ENCODE results near the gene DYRK1A.

Gene DYRK1A

GRCh38 chr21:37511848-37512247 lies 145.3 kb downstream of the DYRK1A start:
- H3K9me3 Mint-ChIP-seq = no peaks in the 10 kb centered on the region
- H3K36me3 Mint-ChIP-seq (ENCODE audit: low read depth) = peaks cover 40% of the 10 kb centered on the region
- H3K4me1 Mint-ChIP-seq = no peaks in the 10 kb centered on the region
- TF ChIP-seq CTCF (IDR thresholded peaks at IDR 0.05; ENCODE audit: unreplicated experiment in 3 of 3) = no peak
- H3K27ac Mint-ChIP-seq = no peak overlapping the region
- H3K27me3 Mint-ChIP-seq (ENCODE audit: low read depth) = no peaks in the 10 kb centered on the region
- H3K4me3 Mint-ChIP-seq = no peak overlapping the region

DNA sequence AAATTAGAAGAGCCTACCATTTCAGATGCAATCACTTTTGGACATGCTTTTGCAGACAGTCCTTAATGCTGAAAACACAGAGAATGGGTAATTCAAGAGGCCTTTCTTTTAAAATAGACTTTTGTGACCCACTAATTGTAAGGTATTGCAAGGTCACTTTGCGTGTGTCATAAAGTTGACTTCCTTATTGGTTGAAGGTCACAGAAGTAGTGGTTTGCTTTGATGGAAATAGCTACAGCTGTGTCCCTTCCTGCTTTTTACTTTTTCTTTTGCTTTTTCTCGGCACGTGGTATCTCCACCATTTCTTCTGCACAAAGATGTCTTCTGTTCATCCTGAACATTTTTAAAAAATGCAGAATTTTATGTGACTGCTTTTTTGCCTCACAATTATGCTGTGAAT lies 146.8 kb downstream of the DYRK1A start:
- no peak overlapping the region for H3K4me3 Mint-ChIP-seq
- no peaks in the 10 kb centered on the region for H3K9me3 Mint-ChIP-seq
- no peaks in the 10 kb centered on the region for H3K27me3 Mint-ChIP-seq (ENCODE audit: low read depth)
- H3K4me1 Mint-ChIP-seq = peaks cover 4% of the 10 kb centered on the region
- H3K36me3 Mint-ChIP-seq (ENCODE audit: low read depth) = peaks cover 55% of the 10 kb centered on the region
- no peak for TF ChIP-seq CTCF (IDR thresholded peaks at IDR 0.05; ENCODE audit: unreplicated experiment in 3 of 3)
- H3K27ac Mint-ChIP-seq = no peak overlapping the region

- H3K9me3 Mint-ChIP-seq = no peaks in the 10 kb centered on the region
- TF ChIP-seq CTCF (IDR thresholded peaks at IDR 0.05; ENCODE audit: unreplicated experiment in 3 of 3) = no peak
- H3K36me3 Mint-ChIP-seq (ENCODE audit: low read depth) = peaks cover 59% of the 10 kb centered on the region
- H3K27me3 Mint-ChIP-seq (ENCODE audit: low read depth) = no peaks in the 10 kb centered on the region
- no peak overlapping the region for H3K27ac Mint-ChIP-seq
- no peak overlapping the region for H3K4me3 Mint-ChIP-seq
- peaks cover 7% of the 10 kb centered on the region for H3K4me1 Mint-ChIP-seq
Measured at GRCh38 chr21:37514038-37514667, 147.6 kb downstream of the DYRK1A start.

DNA sequence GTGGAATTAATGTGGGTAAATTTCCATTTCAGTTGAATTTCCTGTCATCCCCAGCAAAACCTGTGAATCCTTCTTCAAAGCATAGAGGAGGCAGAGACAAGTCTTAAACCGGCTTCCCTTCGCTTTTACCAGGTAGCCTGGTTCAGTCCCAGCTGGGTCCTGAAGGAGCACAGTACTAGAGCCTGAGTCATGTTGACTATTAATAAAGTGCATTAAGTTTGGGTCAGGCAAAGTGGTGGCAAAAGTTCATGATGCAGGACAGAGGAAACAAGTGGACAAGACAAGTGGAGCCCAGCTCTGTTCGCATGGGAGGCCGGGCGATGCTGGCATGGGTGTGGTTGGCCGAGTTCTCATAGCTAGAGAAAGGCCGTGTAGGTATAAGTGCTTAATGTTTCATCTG lies 150.4 kb downstream of the DYRK1A start:
- H3K36me3 Mint-ChIP-seq (ENCODE audit: low read depth) = peaks cover 61% of the 10 kb centered on the region

GRCh38 chr21:37520801-37521200 lies 154.2 kb downstream of the DYRK1A start:
- Mint-ChIP-seq H3K4me3 (no peak overlapping the region), H3K27ac (peak overlapping the region in 2 of 3 experiments; percentile 1 to 4), H3K36me3 (ENCODE audit: low read depth) (peaks cover 31% of the 10 kb centered on the region), H3K9me3 (no peaks in the 10 kb centered on the region), H3K27me3 (ENCODE audit: low read depth) (peaks cover 3% of the 10 kb centered on the region), H3K4me1 (peaks cover 26% of the 10 kb centered on the region)
- TF ChIP-seq CTCF (IDR thresholded peaks at IDR 0.05; ENCODE audit: unreplicated experiment in 3 of 3) = no peak

More for the DNA sequence above, 150.4 kb downstream of the DYRK1A start:
- Mint-ChIP-seq H3K9me3 (no peaks in the 10 kb centered on the region), H3K27ac (peak overlapping the region in 1 of 3 experiments; percentile 29), H3K4me1 (peaks cover 26% of the 10 kb centered on the region), H3K27me3 (ENCODE audit: low read depth) (no peaks in the 10 kb centered on the region), H3K4me3 (no peak overlapping the region)
- TF ChIP-seq CTCF (IDR thresholded peaks at IDR 0.05; ENCODE audit: unreplicated experiment in 3 of 3) = no peak

- Mint-ChIP-seq H3K27ac (peak overlapping the region in 1 of 3 experiments; percentile 4), H3K36me3 (ENCODE audit: low read depth) (peaks cover 23% of the 10 kb centered on the region), H3K9me3 (no peaks in the 10 kb centered on the region), H3K4me3 (no peak overlapping the region), H3K27me3 (ENCODE audit: low read depth) (peaks cover 3% of the 10 kb centered on the region), H3K4me1 (peaks cover 26% of the 10 kb centered on the region)
- TF ChIP-seq CTCF (IDR thresholded peaks at IDR 0.05; ENCODE audit: unreplicated experiment in 3 of 3) = no peak
Measured at GRCh38 chr21:37521658-37522057, 155.1 kb downstream of the DYRK1A start.

Measured in nephron (organoid).